Stimulated activated CD4-positive, alpha-beta T cell treated with anti-CD3 and anti-CD28 coated beads, Interleukin-12 subunit alpha, Interleukin-12 subunit beta, amount 100 ng/mL, for 24 hours (primary cell): ENCODE data around the gene LILRB2.
"Not testable (repeated sequence)": the region's sequence is repeated elsewhere in the genome, so short reads cannot be mapped to it uniquely, and the experiment has no call there.

Experiments
- DNase-seq, 2 experiments: peaks; one replicate each; pipeline ENCODE4 v3.0.0-alpha.2; 2020; ENCODE audit warnings: low read depth in 2 of 2

Gene LILRB2

DNA sequence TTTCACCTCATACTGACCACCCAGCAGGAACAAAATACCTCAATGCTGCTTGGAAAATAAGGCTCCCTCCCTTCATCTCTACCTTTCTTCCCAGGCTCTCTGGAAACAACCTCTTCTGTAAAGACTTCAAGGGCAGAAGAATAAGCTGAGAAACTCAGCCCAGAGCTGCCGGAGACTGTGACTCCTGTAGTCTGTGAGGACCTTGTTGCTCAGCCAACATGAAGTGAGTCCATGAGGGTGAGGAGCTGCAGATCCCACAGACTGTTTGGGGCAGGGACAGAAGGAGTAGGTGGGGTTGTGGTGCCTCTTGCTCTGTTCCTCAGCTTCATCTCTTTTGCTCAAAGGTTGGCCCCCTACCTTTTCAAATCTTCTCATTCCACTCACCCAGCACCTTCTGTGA lies 24.2 kb upstream of the LILRB2 start:
- no peak for DNase-seq

DNA sequence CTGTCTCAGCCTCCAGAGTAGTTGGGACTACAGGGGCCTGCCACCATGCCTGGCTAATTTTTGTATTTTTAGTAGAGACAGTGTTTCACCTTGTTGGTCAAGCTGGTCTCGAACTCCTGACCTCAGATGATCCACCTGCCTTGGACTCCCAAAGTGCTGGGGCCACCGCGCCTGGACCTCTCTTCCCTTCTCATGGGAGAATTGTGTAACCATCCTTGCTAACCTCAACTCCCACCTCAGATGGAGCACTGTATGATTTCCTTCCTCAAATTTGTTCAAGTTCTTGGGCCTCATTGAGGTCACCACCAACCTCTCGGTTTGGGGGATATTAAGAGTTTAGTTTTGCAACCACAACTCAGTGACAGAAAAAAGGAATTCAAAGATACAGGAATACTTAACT lies 21.3 kb upstream of the LILRB2 start:
- DNase-seq: no peak

DNA sequence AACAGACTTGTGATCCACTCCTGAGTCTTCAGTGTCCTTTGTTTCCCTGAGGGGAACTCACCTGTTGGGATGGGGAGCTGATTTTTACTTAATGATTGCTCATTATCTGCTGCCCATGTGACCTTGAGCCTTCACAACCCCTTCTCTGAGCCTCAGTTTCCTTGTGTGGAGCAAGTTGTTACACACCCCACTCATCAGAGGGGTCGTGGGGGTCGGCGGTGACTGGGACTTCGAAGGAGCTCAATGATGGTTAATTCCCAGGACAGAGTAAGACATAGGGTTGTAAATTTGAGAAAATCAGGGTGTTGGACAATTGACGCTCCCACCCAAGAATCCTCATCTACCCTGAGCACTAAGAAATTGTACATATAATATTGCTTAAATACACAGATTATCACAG lies 18.6 kb upstream of the LILRB2 start:
- no peak for DNase-seq

DNA sequence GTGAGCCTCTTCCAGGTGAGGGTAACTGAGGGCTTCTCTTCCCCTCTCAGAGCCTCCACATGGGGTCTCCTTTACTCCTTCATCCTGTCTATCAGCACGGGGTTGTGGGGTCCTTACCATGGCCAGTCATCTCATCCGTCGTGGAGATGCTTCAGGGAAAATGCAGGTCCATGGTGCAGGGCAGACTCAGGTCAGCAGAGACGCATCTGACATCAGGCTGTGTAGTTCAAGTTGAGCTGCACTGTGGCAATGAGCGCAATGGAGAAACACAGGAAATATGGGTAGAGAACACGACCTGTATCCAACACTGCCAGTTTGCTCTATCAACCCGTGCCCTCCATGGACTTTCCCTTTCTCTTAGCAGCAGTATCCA lies 18.2 kb upstream of the LILRB2 start:
- DNase-seq: no peak

DNA sequence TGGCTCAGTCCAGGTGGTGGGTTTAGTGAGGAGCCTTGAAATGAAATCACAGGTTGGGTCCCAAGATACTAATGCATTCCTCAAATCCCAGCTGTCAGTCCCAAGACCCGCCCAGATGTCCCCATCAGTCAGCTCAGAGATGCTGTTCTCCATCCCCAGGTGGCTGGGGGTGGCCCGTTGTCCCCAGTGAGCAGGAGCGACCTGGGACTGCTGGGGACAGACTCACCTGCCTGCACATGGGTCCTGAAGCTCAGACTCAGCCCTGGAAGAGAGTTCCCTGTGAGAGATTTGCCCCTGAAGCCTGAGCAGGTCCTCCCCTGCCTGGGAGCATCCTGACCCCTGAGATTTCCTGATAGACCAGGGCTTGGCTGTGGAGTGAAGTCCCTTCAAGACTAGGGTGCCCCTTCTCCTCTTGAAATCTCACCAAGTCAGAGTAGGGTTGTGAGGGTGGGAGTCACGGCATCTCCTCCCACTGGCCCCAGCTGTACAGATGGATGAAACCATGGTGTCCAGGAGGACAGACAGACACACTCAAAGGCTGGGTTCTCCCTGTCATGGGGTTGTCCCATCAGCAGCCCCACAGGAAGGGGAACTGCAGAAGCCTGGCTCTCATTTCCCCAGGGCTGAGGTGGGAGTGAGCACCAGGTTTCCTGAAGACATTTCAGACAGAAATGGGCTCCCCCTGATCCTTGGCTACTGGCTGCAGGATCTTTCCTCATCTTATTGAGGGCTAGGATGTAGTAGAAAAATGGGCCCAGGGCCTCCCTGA lies 17.6 kb upstream of the LILRB2 start:
- DNase-seq: no peak

DNA sequence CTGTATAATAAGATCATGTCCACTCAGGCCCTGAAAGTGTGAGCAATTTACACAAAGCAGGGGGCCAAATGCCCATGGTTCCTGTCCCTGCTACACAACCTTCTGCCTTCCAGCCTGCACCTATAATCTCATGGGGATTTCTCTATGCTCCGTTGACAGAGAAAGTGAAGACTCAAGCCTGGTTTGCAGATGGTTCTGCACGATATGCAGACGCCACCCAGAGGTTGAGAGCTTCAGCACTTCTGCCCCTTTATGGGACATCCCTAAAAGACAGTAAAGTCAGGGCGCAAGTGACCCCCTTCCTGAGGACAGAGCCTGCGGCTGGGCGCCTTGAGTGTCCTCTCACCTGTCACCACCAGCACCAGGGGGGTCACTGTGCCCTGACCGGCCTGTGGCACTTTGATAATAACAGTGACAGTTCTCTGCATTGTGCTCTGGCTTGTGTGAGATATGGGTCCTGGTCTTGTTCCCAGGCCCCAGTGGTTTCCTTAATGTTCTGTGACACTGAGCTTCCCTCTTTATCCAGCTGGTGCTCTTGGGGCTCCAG lies 16.9 kb upstream of the LILRB2 start:
- DNase-seq: no peak

DNA sequence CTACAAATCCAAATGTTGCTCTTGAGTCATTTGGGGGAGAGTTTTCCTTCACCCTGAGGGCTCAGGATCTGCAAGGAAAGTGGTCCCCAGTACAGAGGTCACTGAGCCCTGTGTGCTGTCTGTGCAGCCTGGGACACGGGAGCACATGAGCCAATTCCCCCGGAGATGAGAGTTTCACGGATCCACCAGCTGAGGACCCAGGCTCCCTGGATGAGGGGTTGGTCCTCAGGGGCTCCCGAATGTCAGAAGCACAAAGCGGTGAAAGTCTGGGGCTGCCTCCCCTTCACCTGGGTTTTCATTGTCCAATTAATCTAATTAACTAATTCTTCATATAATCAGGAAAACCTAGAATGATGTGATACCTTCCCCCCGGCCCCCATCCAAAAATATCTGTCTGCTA lies 13.6 kb upstream of the LILRB2 start:
- DNase-seq: no peak

DNA sequence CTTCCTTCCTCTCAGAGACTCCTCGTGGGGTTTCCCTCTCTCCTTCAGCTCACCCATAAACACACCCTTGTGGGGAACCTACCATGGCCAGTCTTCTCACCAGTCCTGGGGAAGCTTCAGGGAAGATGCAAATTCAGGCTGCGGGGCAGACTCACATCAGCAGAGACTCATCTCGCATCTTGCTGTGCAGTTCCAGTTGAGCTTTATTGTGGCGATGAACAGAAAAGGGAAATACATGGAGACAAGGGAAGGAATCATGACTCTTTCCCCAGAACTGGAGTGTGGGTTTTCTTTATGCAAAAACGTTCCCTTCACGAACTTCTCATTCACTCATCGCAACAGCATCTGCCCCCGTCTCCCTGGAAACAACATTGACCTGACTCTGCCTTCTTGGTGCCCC lies 8.2 kb upstream of the LILRB2 start:
- DNase-seq: not testable (repeated sequence)

DNA sequence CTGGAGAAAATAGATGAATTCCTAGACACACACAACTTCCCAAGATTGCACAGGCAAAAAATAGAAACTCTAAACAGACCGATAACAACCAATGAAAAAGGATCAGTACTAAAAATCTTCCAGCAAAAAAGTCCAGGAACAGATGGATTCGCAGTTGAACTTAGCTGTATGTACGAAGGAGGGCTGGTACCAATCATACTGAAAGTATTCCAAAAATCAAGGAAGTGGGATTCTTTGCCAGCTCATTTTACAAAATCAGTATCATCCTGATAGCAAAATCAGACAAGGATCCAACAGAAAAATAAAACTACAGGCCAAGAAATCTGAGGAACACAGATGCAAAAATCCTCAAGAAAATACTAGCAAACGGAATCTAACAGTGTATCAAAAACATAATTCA lies 6.5 kb upstream of the LILRB2 start:
- no peak for DNase-seq

DNA sequence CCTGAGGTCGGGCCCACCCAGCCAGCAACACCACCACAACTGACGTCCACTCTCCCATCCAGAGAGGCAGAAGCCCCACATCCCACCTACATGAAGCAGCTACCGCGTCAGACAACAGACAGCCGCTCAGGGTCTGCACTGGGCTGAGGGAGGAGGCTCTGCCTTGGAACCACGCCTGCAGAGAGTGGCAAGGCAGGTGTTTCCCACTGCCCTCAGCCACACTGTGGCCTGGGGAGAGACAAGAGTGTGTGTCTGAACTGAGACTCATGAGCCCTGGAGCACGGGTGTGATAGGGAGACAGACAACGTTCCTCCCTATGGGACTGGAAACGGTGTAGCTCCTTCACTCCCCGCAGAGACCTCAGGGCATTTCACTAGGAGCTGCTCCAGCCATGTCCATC lies 5.4 kb upstream of the LILRB2 start:
- not testable (repeated sequence) for DNase-seq

DNA sequence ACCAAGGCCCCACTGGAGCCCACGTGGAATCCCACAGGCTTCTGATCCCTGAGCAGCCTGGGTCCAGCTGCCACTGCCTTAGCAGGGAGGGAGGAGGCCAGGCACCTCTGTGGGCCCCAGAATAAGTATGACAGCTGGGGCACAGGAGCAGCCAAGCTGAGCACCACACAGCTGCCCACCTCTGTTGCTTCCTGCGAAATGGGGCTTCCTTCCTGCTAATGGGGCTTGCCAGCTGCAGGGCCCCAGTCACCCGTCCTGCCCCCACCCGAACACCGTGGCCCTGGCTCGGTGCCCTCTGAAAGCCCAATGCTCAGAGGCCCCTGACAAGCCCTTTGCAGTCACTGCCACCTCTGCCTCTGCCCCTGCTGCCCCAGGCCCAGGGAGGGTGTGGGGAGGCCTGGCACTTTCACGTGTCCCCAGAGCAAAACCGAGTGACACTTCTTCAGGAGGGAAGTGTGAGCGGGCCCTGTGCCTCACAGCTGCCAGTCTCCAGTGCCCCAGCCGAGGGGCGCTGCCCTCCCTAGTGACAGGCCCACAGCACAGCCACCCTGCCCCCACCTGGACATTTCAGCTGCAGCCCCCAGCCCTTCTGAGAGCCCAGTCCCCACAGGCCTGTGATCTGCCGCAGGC lies 4.6 kb upstream of the LILRB2 start:
- not testable (repeated sequence) for DNase-seq

DNA sequence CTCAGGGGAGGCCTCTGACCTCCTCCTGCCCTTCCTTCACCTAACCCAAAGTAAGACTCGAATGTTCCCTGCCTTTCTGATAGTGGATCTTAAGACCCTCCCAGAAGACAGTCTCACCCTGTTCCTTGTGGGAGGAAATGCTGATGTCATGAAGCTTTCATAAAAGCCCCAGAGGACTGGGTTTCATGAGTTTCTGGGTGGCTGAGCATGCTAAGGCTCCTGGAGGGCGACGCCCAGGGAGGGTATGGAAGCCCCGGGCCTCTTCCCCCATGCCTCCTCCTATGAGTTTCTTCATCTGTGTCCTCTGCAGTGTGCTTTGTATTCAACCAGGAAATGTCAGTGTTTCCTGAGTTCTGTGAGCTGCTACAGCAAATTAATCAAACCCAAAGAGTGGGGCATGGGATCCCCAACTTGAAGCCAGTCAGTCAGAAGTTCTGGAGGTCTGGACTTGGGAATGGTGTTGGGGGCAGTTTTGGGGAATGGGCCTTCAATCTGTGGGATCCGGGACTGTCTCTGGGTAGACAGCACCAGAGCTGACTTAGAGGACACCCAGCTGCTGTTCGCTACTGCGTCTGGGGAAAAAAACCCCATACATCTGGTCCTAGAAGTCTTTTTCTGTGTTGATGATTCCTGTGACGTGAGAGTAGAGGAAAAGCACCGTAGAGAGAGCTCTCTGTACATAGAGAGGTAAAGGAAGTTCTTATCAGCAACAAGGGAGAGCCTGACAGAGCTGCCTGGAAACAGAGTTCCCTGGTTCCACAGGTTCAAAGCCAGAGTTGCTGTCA lies 2.0 kb upstream of the LILRB2 start:
- no peak for DNase-seq

DNA sequence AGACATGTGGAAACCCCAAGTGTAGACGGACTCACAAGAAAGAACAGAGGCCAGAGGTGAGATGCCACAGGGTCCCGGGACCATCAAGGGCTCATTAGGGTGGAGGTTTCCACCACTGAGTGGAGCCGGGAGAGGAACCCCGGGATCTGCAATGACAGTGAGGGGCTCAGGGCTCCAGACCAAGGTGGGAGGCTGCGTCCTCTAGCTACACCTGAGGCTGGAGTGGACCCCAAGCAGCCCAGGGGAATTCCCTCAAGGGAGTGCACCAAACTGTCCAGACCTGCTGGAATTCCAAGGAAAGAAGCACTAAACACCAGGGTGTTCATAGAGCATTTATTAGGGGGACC lies 792 bp upstream of the LILRB2 start:
- DNase-seq: not testable (repeated sequence)

DNA sequence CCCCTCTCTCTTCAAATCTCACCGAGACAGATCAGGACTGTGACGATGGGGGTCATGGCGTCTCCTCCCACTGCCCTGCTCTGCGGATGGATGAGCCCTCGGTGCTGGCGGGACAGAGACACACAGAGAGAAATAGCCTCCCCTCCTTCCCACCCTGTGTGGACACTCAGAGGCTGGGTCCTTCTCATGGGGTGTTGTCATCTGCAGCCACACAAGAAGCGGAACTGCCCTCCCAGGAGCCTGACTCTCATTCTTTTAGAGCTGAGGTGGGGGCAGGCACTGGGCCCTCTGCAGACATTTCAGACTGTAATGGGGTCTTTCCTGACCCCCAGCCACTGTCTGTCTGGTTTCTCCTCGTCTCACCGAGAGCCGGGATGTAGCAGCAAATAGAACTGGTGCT lies 469 bp downstream of the LILRB2 start:
- DNase-seq: not testable (repeated sequence)

DNA sequence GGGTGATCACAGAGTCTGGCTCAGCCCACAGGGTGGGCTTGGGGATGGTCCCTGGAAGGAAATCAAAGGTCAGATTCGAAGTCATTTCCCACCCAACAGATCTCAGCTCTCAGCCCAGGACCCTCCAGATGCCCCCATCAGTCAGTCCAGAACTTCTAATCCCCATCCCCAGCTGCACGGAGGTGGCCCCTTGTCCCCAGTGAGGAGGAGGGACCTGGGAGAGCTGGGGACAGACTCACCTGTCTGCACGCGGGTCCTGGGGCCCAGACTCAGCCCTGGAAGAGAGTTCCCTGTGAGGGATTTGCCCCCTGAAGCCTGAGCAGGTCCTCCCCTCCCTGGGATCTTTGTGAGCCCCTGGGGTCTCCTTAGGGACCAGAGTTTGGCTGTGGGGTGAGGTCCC lies 885 bp downstream of the LILRB2 start:
- DNase-seq: not testable (repeated sequence)

DNA sequence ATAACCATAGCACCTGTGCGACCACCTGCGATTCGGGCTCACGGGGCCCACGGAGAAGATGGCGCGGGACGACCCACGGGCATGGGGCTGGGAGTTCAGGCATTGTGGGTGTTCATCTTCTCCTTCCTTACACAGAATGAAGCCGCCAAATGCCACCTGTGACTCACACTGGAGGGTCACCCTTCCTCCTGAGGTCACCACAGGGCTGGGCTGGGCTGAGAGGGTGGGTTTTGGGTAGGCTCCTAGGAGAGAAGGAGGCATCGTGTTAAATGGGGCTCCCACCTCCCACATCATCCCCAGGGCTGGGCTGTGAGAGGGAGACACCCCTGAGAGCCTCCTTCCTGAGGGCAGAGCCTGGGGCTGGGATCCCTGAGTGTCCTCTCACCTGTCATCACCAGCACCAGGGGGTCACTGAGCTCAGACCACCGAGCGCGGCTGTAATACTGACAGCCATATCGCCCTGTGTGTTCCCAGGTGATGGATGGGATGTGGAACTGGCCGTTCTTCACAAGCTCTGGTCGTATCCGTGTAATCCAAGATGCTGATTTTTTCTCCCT lies 1.4 kb downstream of the LILRB2 start:
- no peak for DNase-seq

DNA sequence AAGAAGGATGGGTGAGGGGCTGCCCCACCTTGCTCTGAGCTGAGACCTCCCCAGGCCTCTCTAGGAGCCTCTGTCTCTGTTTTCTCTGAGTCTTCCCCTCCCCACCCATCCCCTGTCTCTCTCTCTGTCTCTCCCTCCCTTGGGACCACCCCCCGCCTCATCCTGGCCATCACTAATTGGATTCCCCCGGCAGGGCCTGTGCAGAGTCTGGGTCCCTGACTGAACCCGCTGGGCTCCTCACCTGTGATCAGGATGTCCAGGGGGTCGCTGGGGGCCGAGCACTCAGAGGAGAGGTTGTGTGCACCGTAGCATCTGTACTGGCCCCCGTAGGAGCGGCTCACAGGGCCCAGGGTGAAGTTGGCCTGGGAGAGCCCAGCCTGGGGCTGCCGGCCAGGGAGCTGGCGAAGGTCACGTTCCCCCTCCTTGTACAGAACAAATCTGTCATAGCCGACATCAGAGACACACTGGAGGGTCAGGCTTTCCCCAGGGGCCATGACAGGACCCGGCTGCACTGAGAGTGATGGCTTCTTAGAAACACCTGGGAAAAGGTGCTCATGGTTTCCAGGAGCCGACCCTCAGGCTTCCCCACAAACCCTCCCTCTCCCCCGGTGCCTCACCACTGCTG lies 2.2 kb downstream of the LILRB2 start:
- DNase-seq: not testable (repeated sequence)

DNA sequence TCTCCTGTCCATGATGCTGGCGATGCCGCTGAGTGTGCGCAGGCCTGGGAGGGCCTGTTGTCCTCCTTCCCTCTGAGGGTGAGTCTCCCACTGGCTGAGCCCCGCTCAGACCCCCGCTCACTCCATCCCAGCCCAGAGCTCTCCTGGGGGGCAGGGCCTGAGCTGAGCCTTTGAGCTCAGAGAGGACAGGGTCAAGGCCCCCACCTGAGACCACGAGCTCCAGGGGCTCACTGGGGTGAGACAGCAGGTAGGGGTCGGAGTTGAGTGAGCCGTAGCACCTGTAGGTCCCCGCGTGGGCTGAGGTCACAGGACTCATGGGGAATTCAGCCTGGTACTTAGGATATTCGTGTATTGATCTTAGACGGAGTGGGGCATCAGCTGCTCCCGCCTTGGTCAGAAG lies 2.9 kb downstream of the LILRB2 start:
- DNase-seq: not testable (repeated sequence)

DNA sequence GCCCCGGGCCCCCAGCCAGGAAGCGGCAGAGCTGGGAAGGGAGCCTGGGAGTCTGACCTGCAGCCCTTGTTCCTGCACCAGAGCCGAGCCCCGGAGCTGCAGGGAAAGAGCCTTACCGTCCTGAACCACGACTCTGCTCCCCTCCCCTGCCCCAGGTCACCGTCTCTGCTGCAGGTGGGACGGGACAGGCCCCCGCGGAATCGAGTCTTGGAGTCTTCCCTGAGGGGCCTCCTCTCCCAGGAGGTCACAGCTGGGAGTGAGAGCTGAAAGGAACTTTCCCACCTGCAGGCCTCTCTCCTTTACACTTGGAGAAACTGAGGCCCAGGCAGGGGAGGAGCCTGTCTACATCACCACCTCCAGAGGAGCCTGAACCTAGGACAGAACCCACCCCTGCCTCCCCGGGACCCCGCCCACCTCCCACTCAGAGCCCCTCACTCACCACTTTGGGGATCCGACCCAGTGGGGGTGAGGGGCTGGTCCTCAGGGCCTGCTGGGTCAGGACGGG lies 3.7 kb downstream of the LILRB2 start:
- DNase-seq: not testable (repeated sequence)

DNA sequence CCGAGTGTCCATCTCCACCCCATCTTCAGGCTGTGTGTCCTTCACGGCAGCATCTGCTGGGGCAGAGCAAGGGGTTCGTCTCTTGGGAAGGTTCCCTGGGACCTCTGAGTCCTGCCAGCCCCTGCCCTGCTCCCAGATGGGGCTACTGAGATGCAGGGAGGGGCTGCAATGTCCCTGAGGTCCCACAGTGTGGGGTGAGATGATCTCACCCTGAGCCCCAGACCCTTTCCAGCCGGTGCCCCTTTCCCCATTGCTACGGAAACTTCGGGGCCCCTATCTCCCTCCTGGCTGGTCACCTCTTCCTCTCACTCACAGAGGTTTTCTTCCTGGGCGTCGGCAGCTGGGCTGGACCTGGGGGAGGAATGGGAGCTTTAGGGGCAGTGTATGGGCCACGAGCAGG lies 5.0 kb downstream of the LILRB2 start:
- no peak for DNase-seq

DNA sequence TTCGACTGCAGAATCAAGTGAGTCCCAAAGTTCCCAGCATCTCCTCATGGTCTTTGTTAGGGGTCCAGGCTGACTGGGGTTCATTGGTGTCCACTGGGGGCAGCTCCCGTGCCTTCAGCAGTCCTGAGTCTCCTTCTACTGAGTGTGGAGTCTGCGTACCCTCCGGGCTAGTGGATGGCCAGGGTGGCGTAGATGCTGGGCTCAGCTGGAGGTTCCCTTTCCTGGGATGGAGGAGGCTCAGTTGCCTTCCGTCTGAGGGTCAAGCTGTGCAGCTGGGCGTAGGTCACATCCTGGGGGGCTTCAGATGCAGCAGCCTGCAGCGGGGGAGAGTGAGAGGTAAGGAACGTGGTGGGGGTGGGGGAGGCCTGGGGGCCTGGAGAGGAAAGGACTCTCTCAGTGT lies 6.4 kb downstream of the LILRB2 start:
- not testable (repeated sequence) for DNase-seq

DNA sequence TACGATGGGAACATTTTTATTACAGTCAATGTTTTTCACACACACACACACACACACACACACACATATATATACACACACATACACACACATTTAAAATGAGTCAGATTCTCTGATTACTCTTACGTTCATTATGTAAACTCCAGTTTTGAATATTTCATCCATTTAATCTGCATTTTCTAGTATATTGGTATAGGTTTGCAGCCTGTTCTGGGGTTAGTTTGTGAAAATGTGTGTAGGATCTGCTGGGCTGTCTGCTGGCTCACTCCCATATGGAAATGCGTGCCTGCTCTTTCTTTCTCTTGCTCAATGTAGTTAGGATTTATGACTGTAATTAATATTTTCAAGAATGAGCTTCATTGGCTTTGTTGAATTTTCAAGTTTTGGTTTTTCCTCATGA lies 7.1 kb downstream of the LILRB2 start:
- DNase-seq: no peak
